Uterus (tissue), 4 donors: ENCODE measurements around the gene PLSCR1. TPM values are rescaled to one million over a fixed set of nuclear protein-coding genes. Genes with fewer than 3 reads are reported as not detected.

Experiments used
- DNase-seq, 2 donors: peaks; one replicate each; pipeline ENCODE4 v3.0.0-alpha.2; 2019 to 2020
- H3K27ac ChIP-seq, 2 donors: fragments of 200-600 bp; sonication (generic); 1 replicate in 1 of 2; 2 replicates in 1 of 2; pipeline ENCODE4 v1.5.1; 2016 to 2018
- H3K27me3 ChIP-seq, 2 donors: fragments of 200-600 bp; sonication (generic); one replicate each; pipeline ENCODE4 v1.5.1; 2018 to 2019; ENCODE audit warnings: control low read depth in 1 of 2
- H3K36me3 ChIP-seq, 2 donors: fragments of 200-600 bp; sonication (generic); one replicate each; pipeline ENCODE4 v1.5.1; 2019; ENCODE audit warnings: control low read depth in 1 of 2
- H3K4me1 ChIP-seq, 2 donors: fragments of 200-600 bp; sonication (generic); one replicate each; pipeline ENCODE4 v1.5.1; 2018 to 2019; ENCODE audit warnings: control low read depth in 1 of 2
- H3K4me3 ChIP-seq, 2 donors: fragments of 200-600 bp; sonication (generic); 1 replicate in 1 of 2; 2 replicates in 1 of 2; pipeline ENCODE4 v1.5.1; 2018 to 2019; ENCODE audit warnings: mild to moderate bottlenecking in 1 of 2
- H3K9me3 ChIP-seq, 2 donors: fragments of 200-600 bp; sonication (generic); one replicate each; pipeline ENCODE4 v1.5.1; 2019; ENCODE audit warnings: control low read depth in 1 of 2
- POLR2A ChIP-seq, 2 donors: fragments of 450-650 bp; IDR thresholded peaks; one replicate each; pipeline ENCODE4 v1.6.1; 2016; ENCODE audit warnings: antibody characterized with exemption in 2 of 2, mild to moderate bottlenecking in 1 of 2, moderate library complexity in 1 of 2
- intact Hi-C: fragments of 100-400 bp; cut with DNase I; formaldehyde crosslinking; loops from one replicate; pipeline ENCODE4 v1.15.1; 2023; ENCODE audit warnings: low total_unique reads
- total RNA-seq, 4 donors: library from RNA; depleted of rRNA in 3 of 4; stranded (reverse); fragments of >200 nt in 3 of 4; gene quantifications; one replicate each; pipeline versions ENCODE4 v1.1.0 to v1.2.4, GENCODE V29; 2014 to 2023
- TF ChIP-seq, protein P1 (sequence below), 4 experiments: fragments of 200-600 bp in 2 of 4; fragments of 450-650 bp in 2 of 4; sonication (generic) in 2 of 4; IDR thresholded peaks; one replicate each; pipeline ENCODE4 v1.5.1; 2016 to 2019; ENCODE audit warnings: antibody characterized with exemption in 4 of 4, mild to moderate bottlenecking in 2 of 4, moderate library complexity in 1 of 4
- donor health status: DM: yes; HTN: yes; CAD: no.

Gene PLSCR1
- total RNA-seq, 4 donors from 2014 or later: 75.6 to 248 (median 116) TPM

GRCh38 chr3:146550743-146551510 is 6.5 kb upstream of the PLSCR1 start:
- H3K4me3 ChIP-seq: peak overlapping the region in 1 of 2 donors; percentile 31

DNA sequence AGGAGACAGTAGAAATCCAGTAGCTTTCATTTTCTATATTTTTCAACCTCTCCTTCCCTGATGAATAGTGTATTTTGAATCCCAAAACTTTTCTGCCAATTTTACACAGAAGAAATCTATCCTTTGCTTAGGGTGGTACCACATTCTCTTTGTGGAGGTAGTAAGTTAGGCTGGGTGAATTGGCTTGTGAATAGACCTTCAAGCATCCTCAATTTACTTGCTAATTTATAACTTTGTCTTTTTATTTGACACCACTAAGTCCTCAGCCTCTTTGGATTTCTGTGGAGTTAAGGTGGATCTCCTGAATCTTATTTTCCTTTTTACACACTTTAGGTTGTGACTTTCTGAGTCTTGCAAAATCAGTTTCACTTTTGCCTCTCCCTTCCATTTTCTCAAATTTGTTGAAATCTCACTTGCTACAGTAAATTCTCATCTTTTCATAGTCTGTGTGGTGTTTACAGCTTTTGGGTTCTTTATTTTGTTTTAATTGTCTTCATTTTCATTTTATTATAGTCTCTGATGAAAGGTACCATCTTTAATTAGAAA is 5.7 kb upstream of the PLSCR1 start:
- Histone ChIP-seq H3K4me1 (peaks cover 0 to 6% of the 10 kb centered on the region in 2 donors), H3K9me3 (no peaks in the 10 kb centered on the region), H3K4me3 (peak overlapping the region in 1 of 2 donors; percentile 31), H3K36me3 (no peaks in the 10 kb centered on the region), H3K27me3 (no peaks in the 10 kb centered on the region), H3K27ac (peak overlapping the region in 1 of 2 donors; percentile 23)
- intact Hi-C loops: no loop called here
- no peak for DNase-seq
- TF ChIP-seq POLR2A (IDR thresholded peaks at IDR 0.05): no peak
- TF ChIP-seq, protein P1, sequence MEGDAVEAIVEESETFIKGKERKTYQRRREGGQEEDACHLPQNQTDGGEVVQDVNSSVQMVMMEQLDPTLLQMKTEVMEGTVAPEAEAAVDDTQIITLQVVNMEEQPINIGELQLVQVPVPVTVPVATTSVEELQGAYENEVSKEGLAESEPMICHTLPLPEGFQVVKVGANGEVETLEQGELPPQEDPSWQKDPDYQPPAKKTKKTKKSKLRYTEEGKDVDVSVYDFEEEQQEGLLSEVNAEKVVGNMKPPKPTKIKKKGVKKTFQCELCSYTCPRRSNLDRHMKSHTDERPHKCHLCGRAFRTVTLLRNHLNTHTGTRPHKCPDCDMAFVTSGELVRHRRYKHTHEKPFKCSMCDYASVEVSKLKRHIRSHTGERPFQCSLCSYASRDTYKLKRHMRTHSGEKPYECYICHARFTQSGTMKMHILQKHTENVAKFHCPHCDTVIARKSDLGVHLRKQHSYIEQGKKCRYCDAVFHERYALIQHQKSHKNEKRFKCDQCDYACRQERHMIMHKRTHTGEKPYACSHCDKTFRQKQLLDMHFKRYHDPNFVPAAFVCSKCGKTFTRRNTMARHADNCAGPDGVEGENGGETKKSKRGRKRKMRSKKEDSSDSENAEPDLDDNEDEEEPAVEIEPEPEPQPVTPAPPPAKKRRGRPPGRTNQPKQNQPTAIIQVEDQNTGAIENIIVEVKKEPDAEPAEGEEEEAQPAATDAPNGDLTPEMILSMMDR (IDR thresholded peaks at IDR 0.05): no peak

More at GRCh38 chr3:146550743-146551510, 6.5 kb upstream of the PLSCR1 start:
- no peaks in the 10 kb centered on the region for H3K27me3 ChIP-seq
- no peak for TF ChIP-seq POLR2A (IDR thresholded peaks at IDR 0.05)
- TF ChIP-seq, protein P1 (IDR thresholded peaks at IDR 0.05): no peak
- no peaks in the 10 kb centered on the region for H3K36me3 ChIP-seq
- intact Hi-C loops: no loop called here
- peaks cover 0 to 6% of the 10 kb centered on the region in 2 donors for H3K4me1 ChIP-seq
- H3K27ac ChIP-seq: peak overlapping the region in 1 of 2 donors; percentile 23
- DNase-seq: no peak
- no peaks in the 10 kb centered on the region for H3K9me3 ChIP-seq

DNA sequence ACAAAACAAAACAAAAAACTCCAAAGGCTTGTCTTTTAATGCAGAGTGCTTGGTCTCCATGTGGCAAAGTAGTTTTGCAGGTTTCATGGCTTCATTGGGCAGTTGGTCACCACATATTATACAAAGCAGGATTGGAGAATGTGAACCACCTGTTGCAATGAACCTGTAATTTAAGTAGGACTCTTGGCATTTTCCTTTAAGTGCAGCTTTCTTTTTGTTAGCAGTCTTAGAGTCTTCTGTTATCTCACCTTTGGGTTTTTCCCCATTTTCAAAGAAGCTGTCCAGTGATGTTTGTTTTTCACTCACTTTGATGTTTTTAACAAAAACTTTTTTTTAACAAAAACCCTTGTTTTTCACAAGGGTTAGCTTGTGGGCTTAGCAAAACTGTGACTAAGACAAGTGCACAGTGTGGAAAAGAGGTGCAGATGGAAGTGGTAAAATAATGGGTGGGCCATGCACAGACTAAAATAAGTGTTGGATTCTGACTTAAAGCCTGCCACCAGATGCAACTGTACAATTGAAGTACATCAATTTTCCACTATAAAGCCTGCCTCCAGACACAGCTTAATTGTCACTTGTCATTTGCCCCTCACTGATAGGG is 2.9 kb upstream of the PLSCR1 start:
- H3K4me3 ChIP-seq: no peak overlapping the region
- TF ChIP-seq, protein P1 (IDR thresholded peaks at IDR 0.05): no peak
- no peak for TF ChIP-seq POLR2A (IDR thresholded peaks at IDR 0.05)

DNA sequence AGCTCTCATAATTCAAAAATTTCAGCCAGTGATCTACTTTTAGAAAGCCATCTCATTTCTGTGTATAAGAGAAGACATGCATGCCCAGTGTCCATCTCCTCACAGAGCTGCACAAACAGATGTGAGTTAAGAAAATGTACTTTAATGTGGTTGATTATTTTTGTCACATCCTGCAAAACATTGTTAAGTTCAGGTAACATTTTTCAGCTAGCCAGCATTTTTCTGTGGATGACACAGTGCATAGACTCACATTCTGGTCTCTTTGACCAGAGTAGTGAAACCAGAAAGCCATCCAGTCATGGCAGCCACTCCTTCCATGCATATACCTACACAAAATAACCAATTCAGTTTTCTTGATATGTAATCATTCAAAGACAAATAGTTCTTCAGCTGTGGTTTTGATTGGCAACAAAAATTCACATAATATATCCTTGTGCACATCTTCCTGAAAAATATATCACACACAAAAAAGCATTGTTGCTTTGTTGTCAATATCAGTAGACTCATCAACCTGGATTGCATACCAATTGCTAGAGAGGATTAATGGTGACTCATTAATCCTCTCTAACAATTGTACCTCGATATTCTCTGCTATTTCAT is 2.1 kb upstream of the PLSCR1 start:
- intact Hi-C loops: no loop called here
- Histone ChIP-seq H3K36me3 (no peaks in the 10 kb centered on the region), H3K4me1 (peaks cover 0 to 6% of the 10 kb centered on the region in 2 donors), H3K4me3 (no peak overlapping the region), H3K9me3 (no peaks in the 10 kb centered on the region), H3K27ac (no peak overlapping the region), H3K27me3 (no peaks in the 10 kb centered on the region)
- no peak for TF ChIP-seq POLR2A (IDR thresholded peaks at IDR 0.05)
- TF ChIP-seq, protein P1 (IDR thresholded peaks at IDR 0.05): no peak
- no peak for DNase-seq

More for the DNA sequence above, 2.9 kb upstream of the PLSCR1 start:
- intact Hi-C loops: no loop called here
- H3K36me3 ChIP-seq: no peaks in the 10 kb centered on the region
- no peaks in the 10 kb centered on the region for H3K27me3 ChIP-seq
- peaks cover 0 to 6% of the 10 kb centered on the region in 2 donors for H3K4me1 ChIP-seq
- H3K27ac ChIP-seq: no peak overlapping the region
- DNase-seq: no peak
- no peaks in the 10 kb centered on the region for H3K9me3 ChIP-seq
